ENCODE data around the gene ZNF778.
"Not testable (repeated sequence)": the region's sequence is repeated elsewhere in the genome, so short reads cannot be mapped to it uniquely, and the experiment has no call there.

Gene ZNF778

DNA sequence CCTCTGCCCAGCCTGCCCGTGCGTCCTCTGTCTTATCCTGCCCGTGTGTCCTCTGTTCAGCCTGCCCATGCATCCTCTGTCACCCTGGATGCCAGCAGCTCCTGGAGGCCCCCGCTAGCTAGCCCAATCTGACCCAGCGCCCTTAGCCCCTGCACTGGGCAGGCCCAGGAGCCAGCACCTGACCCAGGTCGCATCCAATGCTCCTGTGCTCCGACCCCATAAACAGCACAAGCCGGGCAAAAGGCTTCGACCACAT is 32.9 kb upstream of the ZNF778 start:
- TF ChIP-seq, protein P1, sequence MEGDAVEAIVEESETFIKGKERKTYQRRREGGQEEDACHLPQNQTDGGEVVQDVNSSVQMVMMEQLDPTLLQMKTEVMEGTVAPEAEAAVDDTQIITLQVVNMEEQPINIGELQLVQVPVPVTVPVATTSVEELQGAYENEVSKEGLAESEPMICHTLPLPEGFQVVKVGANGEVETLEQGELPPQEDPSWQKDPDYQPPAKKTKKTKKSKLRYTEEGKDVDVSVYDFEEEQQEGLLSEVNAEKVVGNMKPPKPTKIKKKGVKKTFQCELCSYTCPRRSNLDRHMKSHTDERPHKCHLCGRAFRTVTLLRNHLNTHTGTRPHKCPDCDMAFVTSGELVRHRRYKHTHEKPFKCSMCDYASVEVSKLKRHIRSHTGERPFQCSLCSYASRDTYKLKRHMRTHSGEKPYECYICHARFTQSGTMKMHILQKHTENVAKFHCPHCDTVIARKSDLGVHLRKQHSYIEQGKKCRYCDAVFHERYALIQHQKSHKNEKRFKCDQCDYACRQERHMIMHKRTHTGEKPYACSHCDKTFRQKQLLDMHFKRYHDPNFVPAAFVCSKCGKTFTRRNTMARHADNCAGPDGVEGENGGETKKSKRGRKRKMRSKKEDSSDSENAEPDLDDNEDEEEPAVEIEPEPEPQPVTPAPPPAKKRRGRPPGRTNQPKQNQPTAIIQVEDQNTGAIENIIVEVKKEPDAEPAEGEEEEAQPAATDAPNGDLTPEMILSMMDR (IDR thresholded peaks at IDR 0.05; ENCODE audit: extremely low read depth, missing control alignments) = no peak
- DNase-seq (ENCODE audit: low spot score) = no peak

GRCh38 chr16:89184933-89185794 is 32.3 kb upstream of the ZNF778 start:
- TF ChIP-seq, protein P1 (IDR thresholded peaks at IDR 0.05; ENCODE audit: extremely low read depth, missing control alignments) = no peak
- no peak for DNase-seq (ENCODE audit: low spot score)

- not testable (repeated sequence) for DNase-seq (ENCODE audit: low spot score)
Measured at GRCh38 chr16:89185887-89186592, 31.5 kb upstream of the ZNF778 start.

DNA sequence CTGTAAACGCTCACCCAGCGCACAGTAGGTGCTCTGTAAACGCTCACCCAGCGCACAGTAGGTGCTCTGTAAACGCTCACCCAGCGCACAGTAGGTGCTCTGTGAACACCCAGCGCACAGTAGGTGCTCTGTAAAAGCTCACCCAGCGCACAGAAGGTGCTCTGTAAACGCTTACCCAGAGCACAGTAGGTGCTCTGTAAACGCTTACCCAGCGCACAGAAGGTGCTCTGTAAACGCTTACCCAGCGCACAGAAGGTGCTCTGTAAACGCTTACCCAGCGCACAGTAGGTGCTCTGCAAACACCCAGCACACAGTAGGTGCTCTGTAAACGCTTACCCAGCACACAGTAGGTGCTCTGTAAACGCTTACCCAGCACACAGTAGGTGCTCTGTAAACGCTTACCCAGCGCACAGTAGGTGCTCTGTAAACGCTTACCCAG is 30.9 kb upstream of the ZNF778 start:
- DNase-seq (ENCODE audit: low spot score) = not testable (repeated sequence)

DNA sequence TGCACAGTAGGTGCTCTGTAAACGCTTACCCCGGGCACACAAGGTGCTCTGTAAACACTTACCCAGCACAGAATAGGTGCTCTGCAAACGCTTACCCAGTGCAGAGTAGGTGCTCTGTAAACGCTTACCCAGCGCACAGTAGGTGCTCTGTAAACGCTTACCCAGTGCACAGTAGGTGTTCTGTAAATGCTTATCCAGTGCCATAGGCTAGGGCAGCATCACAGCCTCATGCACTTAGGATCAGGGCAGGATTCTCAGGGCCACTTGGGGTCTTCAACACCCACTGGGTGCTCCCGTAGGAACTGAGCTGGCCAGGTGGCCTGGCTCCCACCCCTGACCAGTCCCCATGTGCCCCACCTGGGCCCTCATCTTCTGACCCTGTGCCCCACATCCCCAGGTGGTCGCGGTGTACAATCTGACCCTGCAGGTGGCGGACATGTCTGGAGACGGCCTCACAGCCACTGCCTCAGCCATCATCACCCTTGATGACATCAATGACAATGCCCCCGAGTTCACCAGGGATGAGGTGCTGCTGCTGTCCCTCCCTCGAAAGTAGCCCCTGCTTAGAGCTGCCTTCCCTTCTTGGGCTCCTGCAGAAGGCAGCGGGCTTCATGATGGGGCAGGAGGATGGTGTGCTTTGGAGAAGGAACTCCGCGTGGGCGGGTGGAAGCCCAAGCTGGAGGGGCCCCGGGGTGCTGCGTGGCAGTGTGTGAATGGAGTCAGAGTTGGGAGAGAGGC is 30.3 kb upstream of the ZNF778 start:
- TF ChIP-seq, protein P1 (IDR thresholded peaks at IDR 0.05; ENCODE audit: extremely low read depth, missing control alignments) = no peak
- no peak for DNase-seq (ENCODE audit: low spot score)

DNA sequence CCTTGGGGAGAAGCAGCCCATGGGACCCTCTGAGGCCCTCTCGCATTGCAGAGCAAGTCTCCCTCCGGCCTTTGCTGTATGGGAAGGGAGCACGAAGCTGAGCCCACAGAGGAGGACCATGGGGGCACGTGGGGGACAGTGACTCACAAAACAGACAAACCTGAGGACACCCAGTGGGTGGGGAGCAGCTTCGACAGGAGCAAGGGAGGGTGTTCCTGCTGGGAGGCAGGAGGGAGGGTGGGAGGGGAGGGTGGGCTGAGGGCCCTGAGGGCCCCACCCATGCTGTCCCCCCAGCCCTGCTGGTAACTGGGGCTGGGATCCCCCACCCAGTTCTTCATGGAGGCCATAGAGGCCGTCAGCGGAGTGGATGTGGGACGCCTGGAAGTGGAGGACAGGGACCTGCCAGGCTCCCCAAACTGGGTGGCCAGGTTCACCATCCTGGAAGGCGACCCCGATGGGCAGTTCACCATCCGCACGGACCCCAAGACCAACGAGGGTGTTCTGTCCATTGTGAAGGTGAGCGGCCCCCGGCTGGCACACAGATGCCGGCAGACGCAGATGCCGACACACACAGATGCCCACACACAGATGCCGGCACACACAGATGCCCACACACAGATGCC is 29.6 kb upstream of the ZNF778 start:
- TF ChIP-seq, protein P1 (IDR thresholded peaks at IDR 0.05; ENCODE audit: extremely low read depth, missing control alignments) = no peak
- DNase-seq (ENCODE audit: low spot score) = no peak

DNA sequence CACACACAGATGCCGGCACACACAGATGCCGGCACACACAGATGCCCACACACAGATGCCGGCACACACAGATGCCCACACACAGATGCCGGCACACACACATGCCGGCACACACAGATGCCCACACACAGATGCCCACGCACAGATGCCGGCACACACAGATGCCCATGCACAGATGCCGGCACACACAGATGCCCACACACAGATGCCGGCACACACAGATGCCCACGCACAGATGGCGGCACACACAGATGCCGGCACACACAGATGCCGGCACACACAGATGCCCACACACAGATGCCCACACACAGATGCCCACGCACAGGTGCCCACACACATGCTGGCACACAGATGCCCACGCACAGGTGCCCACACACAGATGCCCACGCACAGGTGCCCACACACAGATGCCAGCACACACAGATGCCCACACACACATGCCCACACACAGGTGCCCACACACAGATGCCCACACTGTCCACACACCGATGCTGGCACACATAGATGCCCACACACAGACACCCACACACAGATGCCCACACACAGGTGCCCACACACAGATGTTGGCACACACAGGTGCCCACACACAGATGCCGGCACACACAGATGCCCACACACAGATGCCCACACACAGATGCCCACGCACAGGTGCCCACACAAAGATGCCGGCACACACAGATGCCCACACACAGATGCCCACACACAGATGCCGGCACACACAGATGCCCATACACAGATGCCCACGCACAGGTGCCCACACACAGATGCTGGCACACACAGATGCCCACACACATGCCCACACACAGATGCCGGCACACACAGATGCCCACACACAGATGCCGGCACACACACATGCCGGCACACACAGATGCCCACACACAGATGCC is 28.8 kb upstream of the ZNF778 start:
- DNase-seq (ENCODE audit: low spot score) = not testable (repeated sequence)

DNA sequence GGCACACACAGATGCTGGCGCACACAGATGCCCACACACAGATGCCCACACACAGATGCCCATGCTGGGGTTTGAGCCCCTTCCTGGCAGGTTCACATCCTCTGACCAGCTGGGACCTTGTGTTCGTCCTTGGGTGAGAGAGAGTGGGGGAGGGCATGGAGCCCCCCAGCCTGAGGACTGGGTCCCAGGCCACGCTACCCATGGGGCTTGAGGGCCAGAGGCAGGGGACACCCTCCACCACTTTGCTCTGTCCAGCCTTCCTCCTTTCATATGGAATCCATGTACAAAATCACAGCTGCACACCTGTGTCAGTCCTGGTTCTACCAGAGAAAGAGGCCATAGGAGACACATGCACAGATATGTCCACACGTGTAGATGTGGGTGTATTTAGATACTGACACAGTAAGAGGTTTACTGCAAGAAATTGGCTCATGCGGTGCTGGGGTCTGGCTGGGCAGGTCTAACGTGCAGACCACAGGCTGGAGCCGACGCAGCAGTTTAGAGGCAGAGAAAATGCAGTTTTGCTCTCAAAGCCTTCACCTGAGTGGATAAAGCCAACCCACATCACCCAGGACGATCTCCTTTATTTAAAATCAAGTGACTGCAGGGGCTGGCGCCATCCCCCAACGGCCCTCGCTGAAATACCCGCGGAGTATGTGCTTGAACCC is 28.0 kb upstream of the ZNF778 start:
- TF ChIP-seq, protein P1 (IDR thresholded peaks at IDR 0.05; ENCODE audit: extremely low read depth, missing control alignments) = no peak
- no peak for DNase-seq (ENCODE audit: low spot score)

Measured in GM20000 (cell line).